ENCODE data around the gene GAREM1. TPM values are rescaled to one million over a fixed set of nuclear protein-coding genes. Genes with fewer than 3 reads are reported as not detected.

The GAREM1 gene
- total RNA-seq, 1 donor from 2014 or later = 9.5 TPM

DNA sequence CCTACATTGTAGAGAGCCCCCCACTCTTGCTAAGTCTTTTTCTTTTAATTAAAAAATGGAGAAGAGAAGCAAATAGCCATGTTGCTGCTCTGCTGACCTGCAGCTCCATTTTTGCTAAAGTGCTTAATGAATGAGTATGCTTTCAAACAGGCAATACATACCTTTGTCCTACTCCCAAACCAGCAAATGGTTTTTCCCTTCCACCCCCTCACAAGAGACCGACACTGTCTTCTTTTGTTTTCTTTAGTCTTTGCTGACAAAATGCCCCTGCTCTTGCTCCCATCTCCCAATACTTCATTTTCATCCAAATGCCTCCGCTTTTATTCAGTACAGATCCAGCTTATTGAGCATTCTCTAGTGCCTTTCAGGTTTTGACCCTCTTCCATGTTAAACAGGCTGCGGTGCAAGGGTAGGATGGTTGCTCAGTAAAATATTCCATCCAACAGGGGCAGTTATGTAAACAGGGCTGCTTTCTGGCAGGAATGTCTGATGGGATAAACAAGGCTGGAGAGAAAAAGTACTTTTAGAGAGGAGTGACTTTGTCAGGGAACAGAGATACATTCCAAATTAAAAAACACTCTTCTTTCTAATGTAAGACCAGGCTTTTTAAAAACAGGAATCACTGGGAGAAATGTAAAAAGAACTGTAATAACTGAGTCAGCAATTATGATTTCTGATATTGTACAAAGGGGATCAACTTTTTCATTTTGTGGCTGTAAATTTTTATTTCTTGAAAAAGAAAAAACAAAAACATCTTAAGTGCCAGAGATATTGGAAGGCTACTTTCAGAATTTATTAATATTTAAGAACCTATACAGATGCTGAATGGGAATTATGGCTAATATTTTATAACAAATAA lies 144.0 kb downstream of the GAREM1 start:
- Mint-ChIP-seq H3K9me3 (no peaks in the 10 kb centered on the region), H3K27ac (peak overlapping the region; percentile 5), H3K4me1 (peaks cover 10% of the 10 kb centered on the region), H3K27me3 (ENCODE audit: low read depth) (no peaks in the 10 kb centered on the region), H3K36me3 (no peaks in the 10 kb centered on the region), H3K4me3 (no peak overlapping the region)
- TF ChIP-seq, protein P1, sequence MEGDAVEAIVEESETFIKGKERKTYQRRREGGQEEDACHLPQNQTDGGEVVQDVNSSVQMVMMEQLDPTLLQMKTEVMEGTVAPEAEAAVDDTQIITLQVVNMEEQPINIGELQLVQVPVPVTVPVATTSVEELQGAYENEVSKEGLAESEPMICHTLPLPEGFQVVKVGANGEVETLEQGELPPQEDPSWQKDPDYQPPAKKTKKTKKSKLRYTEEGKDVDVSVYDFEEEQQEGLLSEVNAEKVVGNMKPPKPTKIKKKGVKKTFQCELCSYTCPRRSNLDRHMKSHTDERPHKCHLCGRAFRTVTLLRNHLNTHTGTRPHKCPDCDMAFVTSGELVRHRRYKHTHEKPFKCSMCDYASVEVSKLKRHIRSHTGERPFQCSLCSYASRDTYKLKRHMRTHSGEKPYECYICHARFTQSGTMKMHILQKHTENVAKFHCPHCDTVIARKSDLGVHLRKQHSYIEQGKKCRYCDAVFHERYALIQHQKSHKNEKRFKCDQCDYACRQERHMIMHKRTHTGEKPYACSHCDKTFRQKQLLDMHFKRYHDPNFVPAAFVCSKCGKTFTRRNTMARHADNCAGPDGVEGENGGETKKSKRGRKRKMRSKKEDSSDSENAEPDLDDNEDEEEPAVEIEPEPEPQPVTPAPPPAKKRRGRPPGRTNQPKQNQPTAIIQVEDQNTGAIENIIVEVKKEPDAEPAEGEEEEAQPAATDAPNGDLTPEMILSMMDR (IDR thresholded peaks at IDR 0.05; ENCODE audit: unreplicated experiment) = no peak
- DNase-seq (ENCODE audit: low spot score in 2 of 2, unreplicated experiment in 2 of 2) = no peak

DNA sequence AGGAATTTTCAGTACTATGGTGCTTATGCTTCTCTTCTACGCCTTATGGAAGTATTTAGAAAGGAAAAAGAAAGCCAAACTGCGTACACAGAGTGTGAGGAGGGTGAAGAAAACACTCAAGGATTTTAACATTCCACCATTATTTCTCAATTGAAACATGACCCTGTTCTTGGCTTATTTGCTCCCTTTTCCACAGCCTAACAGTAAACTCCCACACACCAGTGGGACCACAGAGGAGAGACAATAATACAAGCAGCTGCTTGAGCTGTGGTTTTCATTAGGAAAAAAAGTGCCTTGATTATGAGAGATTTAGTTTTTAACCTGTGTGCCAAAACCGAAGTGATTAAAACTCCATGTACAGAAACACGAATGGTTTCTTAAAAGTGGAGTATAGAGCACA lies 146.5 kb downstream of the GAREM1 start:
- H3K27me3 Mint-ChIP-seq (ENCODE audit: low read depth) = no peaks in the 10 kb centered on the region
- H3K4me3 Mint-ChIP-seq = no peak overlapping the region
- DNase-seq (ENCODE audit: low spot score in 2 of 2, unreplicated experiment in 2 of 2) = no peak
- peaks cover 10% of the 10 kb centered on the region for H3K4me1 Mint-ChIP-seq
- H3K9me3 Mint-ChIP-seq = no peaks in the 10 kb centered on the region
- TF ChIP-seq, protein P1 (IDR thresholded peaks at IDR 0.05; ENCODE audit: unreplicated experiment) = no peak
- no peaks in the 10 kb centered on the region for H3K36me3 Mint-ChIP-seq
- no peak overlapping the region for H3K27ac Mint-ChIP-seq

DNA sequence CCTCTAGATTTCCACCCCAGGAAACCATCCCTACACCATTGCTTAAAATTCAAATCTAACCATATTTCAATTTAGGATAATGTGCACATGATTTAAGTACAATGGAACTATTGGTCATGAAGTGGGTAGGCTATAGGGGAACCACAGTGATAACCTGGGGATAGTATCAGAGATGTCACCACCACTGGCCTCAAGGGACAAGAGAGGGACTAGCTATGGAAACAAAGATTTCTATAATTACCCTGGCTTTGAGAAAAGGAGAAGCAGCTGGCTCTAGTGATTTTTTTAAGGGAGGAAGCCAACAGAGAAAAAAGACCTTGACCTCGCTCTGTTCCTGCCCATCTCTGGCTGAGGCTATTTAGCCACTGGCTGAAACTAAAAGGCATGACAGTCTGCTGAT lies 148.9 kb downstream of the GAREM1 start:
- no peaks in the 10 kb centered on the region for H3K9me3 Mint-ChIP-seq
- H3K36me3 Mint-ChIP-seq = no peaks in the 10 kb centered on the region
- H3K27ac Mint-ChIP-seq = no peak overlapping the region
- DNase-seq (ENCODE audit: low spot score in 2 of 2, unreplicated experiment in 2 of 2) = no peak
- H3K27me3 Mint-ChIP-seq (ENCODE audit: low read depth) = no peaks in the 10 kb centered on the region
- TF ChIP-seq, protein P1 (IDR thresholded peaks at IDR 0.05; ENCODE audit: unreplicated experiment) = no peak
- H3K4me1 Mint-ChIP-seq = peaks cover 8% of the 10 kb centered on the region
- H3K4me3 Mint-ChIP-seq = no peak overlapping the region

DNA sequence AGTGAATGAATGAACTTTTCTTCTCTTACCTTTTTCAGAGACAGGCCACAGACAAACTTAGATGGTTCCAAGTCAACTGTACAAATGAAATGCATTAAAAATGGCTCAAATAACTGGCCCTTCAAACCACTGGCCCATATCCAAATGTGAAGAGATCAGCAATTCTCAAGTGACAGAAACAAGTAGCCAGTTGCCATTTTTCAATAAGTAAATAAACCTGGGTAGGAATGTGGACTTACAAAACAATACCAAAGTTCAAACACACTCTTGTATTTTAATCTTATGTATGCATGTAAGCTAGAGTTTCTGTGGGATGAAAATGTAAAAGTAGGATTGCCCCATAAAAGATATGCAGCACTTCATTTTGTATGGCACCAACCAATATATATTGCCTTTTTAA lies 151.6 kb downstream of the GAREM1 start:
- H3K4me1 Mint-ChIP-seq = peaks cover 1% of the 10 kb centered on the region
- TF ChIP-seq, protein P1 (IDR thresholded peaks at IDR 0.05; ENCODE audit: unreplicated experiment) = no peak
- no peaks in the 10 kb centered on the region for H3K27me3 Mint-ChIP-seq (ENCODE audit: low read depth)
- no peaks in the 10 kb centered on the region for H3K9me3 Mint-ChIP-seq
- H3K27ac Mint-ChIP-seq = no peak overlapping the region
- H3K4me3 Mint-ChIP-seq = no peak overlapping the region
- DNase-seq (ENCODE audit: low spot score in 2 of 2, unreplicated experiment in 2 of 2) = no peak
- no peaks in the 10 kb centered on the region for H3K36me3 Mint-ChIP-seq

DNA sequence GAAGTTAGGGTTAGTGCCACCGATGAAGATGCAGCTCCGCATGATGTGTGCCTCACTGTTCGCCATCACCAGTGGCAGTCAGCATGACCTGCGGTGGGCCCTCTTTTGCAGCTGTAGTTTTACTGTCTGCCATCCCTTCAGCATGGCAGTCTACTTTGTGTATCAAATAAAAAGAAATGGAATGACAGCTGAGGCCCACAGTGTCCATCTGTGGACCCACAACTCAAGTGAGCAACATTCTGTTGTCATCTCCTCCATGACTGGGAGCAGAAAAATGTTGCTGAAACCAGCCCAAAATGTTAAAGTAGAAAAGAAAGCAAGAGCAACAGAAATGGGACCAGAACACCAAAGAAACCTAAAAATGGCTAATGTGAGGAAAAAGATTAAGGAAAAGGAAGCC lies 152.1 kb downstream of the GAREM1 start:
- Mint-ChIP-seq H3K27me3 (ENCODE audit: low read depth) (no peaks in the 10 kb centered on the region), H3K36me3 (no peaks in the 10 kb centered on the region), H3K27ac (no peak overlapping the region), H3K9me3 (no peaks in the 10 kb centered on the region), H3K4me1 (no peaks in the 10 kb centered on the region), H3K4me3 (no peak overlapping the region)
- no peak for DNase-seq (ENCODE audit: low spot score in 2 of 2, unreplicated experiment in 2 of 2)
- TF ChIP-seq, protein P1 (IDR thresholded peaks at IDR 0.05; ENCODE audit: unreplicated experiment) = no peak

Data from mesothelial cell of epicardium (in vitro differentiated cells).